HEK293T (cell line): ENCODE results near the gene BCL2.

ENCODE experiments used
- HDGF ChIP-seq: fragments of 450-650 bp; IDR thresholded peaks from 2 replicates; pipeline ENCODE4 v1.6.1; 2017; ENCODE audit warnings: antibody characterized with exemption, borderline replicate concordance
- SP1 ChIP-seq: fragments of 450-650 bp; IDR thresholded peaks from 2 replicates; pipeline ENCODE4 v1.6.1; 2017
- SUZ12 ChIP-seq: fragments of 450-650 bp; IDR thresholded peaks from 2 replicates; pipeline ENCODE4 v1.6.1; 2016; ENCODE audit warnings: mild to moderate bottlenecking

DNA sequence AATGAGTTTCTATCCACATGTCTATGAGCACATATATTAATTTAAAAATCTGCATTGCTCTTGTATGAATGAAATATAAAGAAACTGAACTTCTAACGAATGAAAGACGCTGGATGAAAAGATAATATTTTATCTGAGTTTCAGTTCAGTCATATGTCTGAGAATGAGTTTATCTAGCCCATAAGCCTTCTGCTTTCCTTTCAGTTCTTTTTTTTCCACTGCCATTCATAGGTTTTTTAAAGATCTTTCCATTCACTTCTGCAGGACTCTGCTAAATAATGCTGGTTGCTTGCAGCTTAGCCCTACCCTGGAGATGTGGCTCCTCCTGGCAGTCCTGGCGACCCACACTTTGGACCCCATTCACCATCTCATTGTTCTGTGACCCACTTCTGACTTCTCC lies 109.0 kb downstream of the BCL2 start:
- TF ChIP-seq SUZ12 (no peak), HDGF (no peak), SP1 (no peak)
